HEK293 (cell line): Measurements from ENCODE around the gene DAPK2.

Source experiments
- CTCF ChIP-seq: fragments of 450-650 bp; formaldehyde crosslinking; IDR thresholded peaks from 2 replicates; pipeline ENCODE4 v1.5.1; 2016; ENCODE audit warnings: missing biosample characterization, missing genetic modification characterization
- SP2 ChIP-seq: fragments of 450-650 bp; formaldehyde crosslinking; IDR thresholded peaks from 2 replicates; pipeline ENCODE4 v1.5.1; 2016; ENCODE audit warnings: missing biosample characterization, missing genetic modification characterization
- ZNF132 ChIP-seq: fragments of 450-650 bp; formaldehyde crosslinking; IDR thresholded peaks from 2 replicates; pipeline ENCODE4 v1.5.1; 2017; ENCODE audit warnings: missing biosample characterization, missing genetic modification characterization, borderline replicate concordance

- TF ChIP-seq CTCF (tag by site-specific recombination) (no peak), SP2 (tag by site-specific recombination) (no peak), ZNF132 (tag by site-specific recombination) (no peak)
Observed at GRCh38 chr15:63884953-63885352, 161.3 kb downstream of the DAPK2 start.
